ENCODE results near the gene LRRC41. TPM values are rescaled to one million over a fixed set of nuclear protein-coding genes. Genes with fewer than 3 reads are reported as not detected.

LRRC41 gene
- total and polyA plus RNA-seq, 10 donors, result 13.3 to 57.2 (median 40.7) TPM

DNA sequence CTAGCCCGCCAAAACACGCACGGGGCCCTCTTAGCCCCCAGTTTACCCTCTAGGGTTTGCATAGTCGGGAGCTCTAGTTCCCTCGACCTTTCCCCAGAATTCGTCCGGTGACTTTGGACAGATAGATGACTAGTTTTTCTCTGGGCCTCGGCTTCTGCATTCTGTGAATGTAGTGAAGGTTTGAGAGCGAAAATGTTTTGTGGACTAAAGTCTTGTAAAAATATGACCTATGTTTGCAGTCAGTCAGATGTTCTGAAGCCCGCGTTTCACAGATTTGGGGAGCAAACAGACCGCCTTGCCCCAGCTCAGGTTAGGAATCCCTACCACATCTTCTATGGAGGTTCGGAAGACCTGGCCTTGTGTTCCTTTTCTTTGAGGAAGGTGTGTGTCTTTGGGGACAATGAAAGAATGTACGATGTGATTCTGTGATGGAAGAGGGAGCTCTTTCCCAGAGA lies 483 bp upstream of the LRRC41 start:
- H3K9me3 ChIP-seq, result no peaks in the 10 kb centered on the region
- peak overlapping the region; percentile 78 to 97 (median 96) for H3K27ac ChIP-seq
- no peaks in the 10 kb centered on the region for H3K27me3 ChIP-seq (replicated peaks in 1 of 7)
- H3K4me3 ChIP-seq, result peak overlapping the region; percentile 48 to 89 (median 78)
- H3K4me1 ChIP-seq, result peaks cover 26 to 89% (median 68%) of the 10 kb centered on the region in 6 donors
- no peak for DNase-seq
- intact Hi-C loops (cut with DNase I; ENCODE audit: low total_unique reads), result loop anchor here (5.0 kb wide), 2 partner anchors 38 to 57 kb away; partner anchors contain the start of genes NSUN4 and RAD54L
- H3K36me3 ChIP-seq, result peaks cover 0 to 18% (median 0%) of the 10 kb centered on the region in 6 donors
- 0 to 1% (median 0%) methylated on average over 11 to 14 of the region's 14 CpGs for WGBS, 5 donors
- TF ChIP-seq, protein P1, sequence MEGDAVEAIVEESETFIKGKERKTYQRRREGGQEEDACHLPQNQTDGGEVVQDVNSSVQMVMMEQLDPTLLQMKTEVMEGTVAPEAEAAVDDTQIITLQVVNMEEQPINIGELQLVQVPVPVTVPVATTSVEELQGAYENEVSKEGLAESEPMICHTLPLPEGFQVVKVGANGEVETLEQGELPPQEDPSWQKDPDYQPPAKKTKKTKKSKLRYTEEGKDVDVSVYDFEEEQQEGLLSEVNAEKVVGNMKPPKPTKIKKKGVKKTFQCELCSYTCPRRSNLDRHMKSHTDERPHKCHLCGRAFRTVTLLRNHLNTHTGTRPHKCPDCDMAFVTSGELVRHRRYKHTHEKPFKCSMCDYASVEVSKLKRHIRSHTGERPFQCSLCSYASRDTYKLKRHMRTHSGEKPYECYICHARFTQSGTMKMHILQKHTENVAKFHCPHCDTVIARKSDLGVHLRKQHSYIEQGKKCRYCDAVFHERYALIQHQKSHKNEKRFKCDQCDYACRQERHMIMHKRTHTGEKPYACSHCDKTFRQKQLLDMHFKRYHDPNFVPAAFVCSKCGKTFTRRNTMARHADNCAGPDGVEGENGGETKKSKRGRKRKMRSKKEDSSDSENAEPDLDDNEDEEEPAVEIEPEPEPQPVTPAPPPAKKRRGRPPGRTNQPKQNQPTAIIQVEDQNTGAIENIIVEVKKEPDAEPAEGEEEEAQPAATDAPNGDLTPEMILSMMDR (IDR thresholded peaks at IDR 0.05 in 8 of 11, conservative IDR thresholded peaks at IDR 0.05 in 3 of 11), result no peak
- no peak for TF ChIP-seq POLR2A (IDR thresholded peaks at IDR 0.05)
- no peak for TF ChIP-seq POLR2AphosphoS5 (IDR thresholded peaks at IDR 0.05)

DNA sequence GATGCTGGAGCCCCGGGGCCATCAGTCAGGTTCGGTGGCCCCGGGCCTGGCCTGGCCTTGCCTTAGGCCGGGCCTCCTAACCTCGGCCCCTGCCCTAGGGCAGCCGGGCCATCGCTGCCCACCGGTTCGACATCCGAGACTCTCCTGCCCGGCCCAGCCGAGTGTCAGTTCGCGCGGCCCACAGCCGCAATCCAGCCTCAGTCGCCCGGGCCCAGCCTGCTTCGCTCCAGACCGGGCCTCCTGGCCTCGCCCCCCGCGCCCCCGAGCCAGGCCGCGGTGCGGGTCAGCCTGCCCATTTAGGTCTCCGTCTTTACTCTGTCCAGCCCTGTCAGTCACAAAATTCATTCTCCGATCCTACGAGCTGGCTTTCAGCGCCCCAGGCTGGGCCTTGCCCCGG lies 777 bp downstream of the LRRC41 start:
- Histone ChIP-seq H3K9me3 (no peaks in the 10 kb centered on the region), H3K27me3 (replicated peaks in 1 of 7) (no peaks in the 10 kb centered on the region), H3K36me3 (peaks cover 0 to 13% (median 2%) of the 10 kb centered on the region in 6 donors), H3K4me3 (peak overlapping the region; percentile 48 to 89 (median 78)), H3K4me1 (peaks cover 26 to 81% (median 58%) of the 10 kb centered on the region in 6 donors), H3K27ac (peak overlapping the region; percentile 78 to 97 (median 96))
- intact Hi-C loops (cut with DNase I; ENCODE audit: low total_unique reads), result loop anchor here (5.0 kb wide), 2 partner anchors 40 to 55 kb away; partner anchors contain the start of genes NSUN4 and RAD54L
- DNase-seq, result peak; percentile 90
- 0 to 2% (median 0%) methylated on average over 14 to 32 of the region's 32 CpGs for whole genome bisulfite sequencing, 5 donors
- TF ChIP-seq, protein P1 (IDR thresholded peaks at IDR 0.05 in 8 of 11, conservative IDR thresholded peaks at IDR 0.05 in 3 of 11), result no peak
- TF ChIP-seq POLR2A (IDR thresholded peaks at IDR 0.05) (no peak), POLR2AphosphoS5 (IDR thresholded peaks at IDR 0.05) (no peak)

DNA sequence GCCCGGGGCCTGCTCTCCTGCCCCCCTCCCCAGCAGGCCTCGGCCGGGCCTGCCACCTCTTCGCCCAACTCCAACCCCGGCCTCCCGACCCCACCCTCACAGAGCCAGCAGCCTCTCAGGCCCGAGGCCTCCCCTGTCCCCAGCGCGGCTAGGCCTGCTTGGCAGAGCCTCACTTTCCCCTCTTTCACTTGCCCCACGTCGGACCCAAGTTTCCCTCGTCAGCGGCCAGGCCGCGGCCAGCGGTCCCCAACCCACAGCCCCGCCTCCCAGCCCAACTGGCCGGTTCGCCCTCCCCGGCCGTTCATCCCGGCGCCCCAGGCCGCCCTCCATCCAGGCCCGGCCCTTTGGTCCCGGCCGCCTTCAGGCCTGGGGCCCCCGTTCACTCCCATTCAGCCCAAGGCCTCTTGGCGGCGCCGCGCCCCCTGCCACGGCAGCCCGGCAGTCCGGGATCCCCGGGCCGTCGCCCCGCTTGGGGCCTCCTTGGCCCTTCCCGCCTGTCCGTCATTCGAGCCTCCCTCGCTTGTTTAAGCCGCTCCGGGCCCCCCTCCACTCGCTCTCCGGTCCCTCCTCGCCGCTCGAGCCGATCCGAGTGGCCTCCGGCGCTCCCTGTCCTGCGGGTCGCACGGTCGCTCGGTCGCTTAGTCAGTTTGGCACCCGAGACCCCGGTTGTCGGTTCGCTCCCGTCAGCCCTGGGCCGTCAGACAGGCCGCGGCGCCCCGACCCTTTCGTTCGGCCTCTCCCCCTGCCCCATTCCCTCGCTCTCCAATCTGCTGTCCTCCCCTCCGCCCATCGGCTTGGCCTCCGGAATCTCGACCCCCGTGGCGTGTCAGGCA lies 1.4 kb downstream of the LRRC41 start:
- Histone ChIP-seq H3K36me3 (peaks cover 0 to 14% (median 8%) of the 10 kb centered on the region in 6 donors), H3K27me3 (replicated peaks in 1 of 7) (no peaks in the 10 kb centered on the region), H3K9me3 (no peaks in the 10 kb centered on the region), H3K27ac (peak overlapping the region; percentile 78 to 97 (median 96)), H3K4me1 (peaks cover 26 to 75% (median 52%) of the 10 kb centered on the region in 6 donors), H3K4me3 (peak overlapping the region; percentile 48 to 89 (median 78))
- intact Hi-C loops (cut with DNase I; ENCODE audit: low total_unique reads), result loop anchor here (5.0 kb wide), 2 partner anchors 40 to 55 kb away; partner anchors contain the start of genes NSUN4 and RAD54L
- WGBS, 5 donors, result 0 to 1% (median 1%) methylated on average over 34 to 79 of the region's 79 CpGs
- TF ChIP-seq POLR2A (IDR thresholded peaks at IDR 0.05) (no peak), POLR2AphosphoS5 (IDR thresholded peaks at IDR 0.05) (peak in 2 of 3 donors; percentile 52 to 71)
- TF ChIP-seq, protein P1 (IDR thresholded peaks at IDR 0.05 in 8 of 11, conservative IDR thresholded peaks at IDR 0.05 in 3 of 11), result peak in 10 of 11 experiments; percentile 11 to 59 (median 38)
- peak; percentile 92 for DNase-seq

Data from spleen (tissue), 11 donors.